ENCODE data around the gene GUSB. TPM values are rescaled to one million over a fixed set of nuclear protein-coding genes. Genes with fewer than 3 reads are reported as not detected.
"Not testable (repeated sequence)": the region's sequence is repeated elsewhere in the genome, so short reads cannot be mapped to it uniquely, and the experiment has no call there.

GUSB gene
- total RNA-seq, 4 donors from 2014 or later, result 10.7 to 27.1 (median 20.7) TPM

DNA sequence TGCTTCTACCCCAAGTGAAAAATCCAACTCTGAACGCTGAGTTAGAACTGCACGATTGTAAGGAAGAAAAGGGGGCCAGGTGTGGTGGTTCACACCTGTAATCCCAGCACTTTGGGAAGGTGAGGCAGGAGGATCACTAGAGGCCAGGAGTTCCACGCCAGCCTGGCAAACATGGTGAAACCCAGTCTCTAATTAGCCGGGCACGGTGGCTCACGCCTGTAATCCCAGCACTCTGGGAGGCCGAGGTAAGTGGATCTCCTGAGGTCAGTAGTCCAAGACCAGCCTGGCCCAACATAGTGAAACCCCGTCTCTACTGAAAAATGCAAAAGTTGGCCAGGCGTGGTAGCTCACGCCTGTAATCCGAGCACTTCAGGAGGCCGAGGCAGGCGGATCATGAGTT is 9.0 kb downstream of the GUSB start:
- Histone ChIP-seq H3K27me3 (no peaks in the 10 kb centered on the region), H3K36me3 (peaks cover 80% of the 10 kb centered on the region), H3K27ac (no peak overlapping the region), H3K4me3 (no peak overlapping the region), H3K4me1 (no peaks in the 10 kb centered on the region), H3K9me3 (no peaks in the 10 kb centered on the region)
- WGBS, result 95% methylated on average over 12 of the region's 13 CpGs
- no peak for TF ChIP-seq POLR2A (IDR thresholded peaks at IDR 0.05)
- TF ChIP-seq, protein P1, sequence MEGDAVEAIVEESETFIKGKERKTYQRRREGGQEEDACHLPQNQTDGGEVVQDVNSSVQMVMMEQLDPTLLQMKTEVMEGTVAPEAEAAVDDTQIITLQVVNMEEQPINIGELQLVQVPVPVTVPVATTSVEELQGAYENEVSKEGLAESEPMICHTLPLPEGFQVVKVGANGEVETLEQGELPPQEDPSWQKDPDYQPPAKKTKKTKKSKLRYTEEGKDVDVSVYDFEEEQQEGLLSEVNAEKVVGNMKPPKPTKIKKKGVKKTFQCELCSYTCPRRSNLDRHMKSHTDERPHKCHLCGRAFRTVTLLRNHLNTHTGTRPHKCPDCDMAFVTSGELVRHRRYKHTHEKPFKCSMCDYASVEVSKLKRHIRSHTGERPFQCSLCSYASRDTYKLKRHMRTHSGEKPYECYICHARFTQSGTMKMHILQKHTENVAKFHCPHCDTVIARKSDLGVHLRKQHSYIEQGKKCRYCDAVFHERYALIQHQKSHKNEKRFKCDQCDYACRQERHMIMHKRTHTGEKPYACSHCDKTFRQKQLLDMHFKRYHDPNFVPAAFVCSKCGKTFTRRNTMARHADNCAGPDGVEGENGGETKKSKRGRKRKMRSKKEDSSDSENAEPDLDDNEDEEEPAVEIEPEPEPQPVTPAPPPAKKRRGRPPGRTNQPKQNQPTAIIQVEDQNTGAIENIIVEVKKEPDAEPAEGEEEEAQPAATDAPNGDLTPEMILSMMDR (IDR thresholded peaks at IDR 0.05), result no peak
- no peak for TF ChIP-seq POLR2AphosphoS5 (IDR thresholded peaks at IDR 0.05)
- no peak for TF ChIP-seq EP300 (IDR thresholded peaks at IDR 0.05)
- no peak for DNase-seq (ENCODE audit: low spot score in 2 of 2)

DNA sequence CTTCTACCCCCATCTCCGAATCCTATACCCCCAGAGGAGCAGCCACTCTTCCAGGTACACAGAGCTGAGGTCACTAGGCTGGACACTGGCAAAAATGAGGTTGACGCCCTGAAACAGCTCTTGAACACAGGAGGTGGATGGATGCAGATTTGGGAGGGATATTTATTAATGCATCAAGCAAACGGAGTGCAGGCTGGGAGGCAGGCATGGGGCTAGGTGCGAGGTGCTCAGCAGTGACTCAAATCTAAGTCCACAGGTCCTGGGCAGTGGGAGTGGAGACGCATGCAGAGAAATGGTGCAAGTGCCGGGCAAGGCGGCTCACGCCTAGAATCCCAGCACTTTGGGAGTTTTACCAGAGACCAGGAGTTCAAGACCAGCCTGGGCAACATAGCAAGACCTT is 11.0 kb downstream of the GUSB start:
- 92% methylated on average over 8 of the region's 8 CpGs for WGBS
- Histone ChIP-seq H3K27ac (no peak overlapping the region), H3K4me3 (no peak overlapping the region), H3K4me1 (no peaks in the 10 kb centered on the region), H3K9me3 (no peaks in the 10 kb centered on the region), H3K36me3 (peaks cover 95% of the 10 kb centered on the region), H3K27me3 (no peaks in the 10 kb centered on the region)
- peak in 1 of 2 donors; percentile 57 for DNase-seq (ENCODE audit: low spot score in 2 of 2)
- TF ChIP-seq EP300 (IDR thresholded peaks at IDR 0.05) (no peak), POLR2AphosphoS5 (IDR thresholded peaks at IDR 0.05) (no peak), POLR2A (IDR thresholded peaks at IDR 0.05) (no peak)
- TF ChIP-seq, protein P1 (IDR thresholded peaks at IDR 0.05), result no peak

DNA sequence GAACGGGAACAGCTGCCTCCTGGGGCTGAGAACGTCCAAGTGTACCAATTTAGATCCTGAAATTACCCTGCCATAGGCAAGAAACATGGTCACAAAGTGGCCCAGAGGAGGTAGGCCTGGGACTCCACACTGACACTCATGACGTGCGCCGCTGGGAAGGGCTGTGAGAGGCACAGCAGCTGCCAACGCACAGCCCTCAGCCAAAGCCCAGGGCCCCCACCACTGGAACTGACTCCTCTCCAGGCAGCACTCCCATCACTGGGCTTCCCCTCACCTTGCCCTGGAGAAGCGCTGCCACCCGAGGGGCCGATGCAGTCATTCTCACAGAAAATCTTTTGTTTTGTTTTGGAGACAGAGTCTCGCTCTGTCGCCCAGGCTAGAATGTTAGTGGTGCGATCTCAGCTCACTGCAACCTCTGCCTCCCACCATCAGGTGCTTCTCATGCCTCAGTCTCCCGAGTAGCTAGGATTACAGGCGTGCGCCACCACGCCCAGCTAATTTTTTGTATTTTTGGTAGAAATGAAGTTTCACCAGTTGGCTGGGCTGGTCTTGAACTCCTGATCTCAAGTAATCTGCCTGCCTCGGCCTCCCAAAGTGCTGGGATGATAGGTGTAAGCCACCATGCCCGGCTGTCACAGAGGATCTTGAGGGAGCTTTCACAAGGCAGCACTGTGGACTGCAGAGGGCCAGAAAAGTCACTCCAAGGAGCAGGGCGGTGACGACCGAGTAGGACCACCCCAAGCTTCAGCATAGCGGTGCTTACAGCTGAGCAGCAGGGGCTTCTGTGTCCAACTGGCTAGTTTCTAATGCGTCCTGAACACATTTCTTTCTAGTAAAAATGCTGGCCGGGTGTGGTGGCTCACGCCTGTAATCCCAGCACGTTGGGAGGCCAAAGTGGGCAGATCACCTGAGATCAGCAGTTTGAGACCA is 13.5 kb downstream of the GUSB start:
- Histone ChIP-seq H3K4me1 (no peaks in the 10 kb centered on the region), H3K27ac (no peak overlapping the region), H3K9me3 (no peaks in the 10 kb centered on the region), H3K4me3 (no peak overlapping the region), H3K27me3 (no peaks in the 10 kb centered on the region), H3K36me3 (peaks cover 100% of the 10 kb centered on the region)
- WGBS, result 93% methylated on average over 26 of the region's 26 CpGs
- DNase-seq (ENCODE audit: low spot score in 2 of 2), result no peak
- TF ChIP-seq EP300 (IDR thresholded peaks at IDR 0.05) (no peak), POLR2AphosphoS5 (IDR thresholded peaks at IDR 0.05) (no peak), POLR2A (IDR thresholded peaks at IDR 0.05) (no peak)
- TF ChIP-seq, protein P1 (IDR thresholded peaks at IDR 0.05), result no peak

DNA sequence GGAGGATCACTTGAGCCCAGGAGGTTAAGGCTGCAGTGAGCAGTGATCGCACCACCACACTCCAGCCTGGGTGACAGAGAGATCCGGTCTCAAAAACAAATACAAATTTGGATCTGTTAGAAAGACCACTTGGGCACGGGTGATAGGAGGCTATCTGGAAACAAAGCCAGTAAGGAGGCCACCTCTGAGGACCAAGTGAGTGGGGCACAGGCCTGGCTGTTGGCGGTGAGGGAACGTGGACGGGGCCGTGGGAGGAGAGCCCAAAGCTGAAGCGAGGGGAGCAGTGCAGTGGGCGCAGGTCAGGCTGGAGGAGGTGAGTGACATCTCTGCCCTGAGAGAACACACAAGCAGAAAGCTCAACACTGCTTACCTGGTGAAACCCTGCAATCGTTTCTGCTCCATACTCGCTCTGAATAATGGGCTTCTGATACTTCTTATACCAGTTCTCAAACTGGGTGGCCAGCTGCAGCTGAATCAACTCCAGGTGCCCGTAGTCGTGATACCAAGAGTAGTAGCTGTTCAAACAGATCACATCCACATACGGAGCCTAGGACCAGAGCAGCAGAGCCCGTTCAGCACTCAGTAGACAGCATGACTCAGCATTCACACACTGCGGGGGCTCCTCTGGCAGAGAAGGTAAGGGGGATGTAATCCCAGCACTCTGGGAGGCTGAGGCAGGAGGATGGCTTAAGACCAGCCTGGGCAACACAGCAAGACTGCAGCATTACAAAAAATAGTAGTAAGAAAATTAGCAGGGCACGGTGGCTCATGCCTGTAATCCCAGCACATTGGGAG is 14.5 kb downstream of the GUSB start:
- no peak for DNase-seq (ENCODE audit: low spot score in 2 of 2)
- Histone ChIP-seq H3K4me1 (no peaks in the 10 kb centered on the region), H3K27me3 (no peaks in the 10 kb centered on the region), H3K4me3 (no peak overlapping the region), H3K36me3 (peaks cover 100% of the 10 kb centered on the region), H3K9me3 (no peaks in the 10 kb centered on the region), H3K27ac (no peak overlapping the region)
- WGBS, result 88% methylated on average over 16 of the region's 17 CpGs
- TF ChIP-seq POLR2A (IDR thresholded peaks at IDR 0.05) (no peak), POLR2AphosphoS5 (IDR thresholded peaks at IDR 0.05) (no peak), EP300 (IDR thresholded peaks at IDR 0.05) (no peak)
- TF ChIP-seq, protein P1 (IDR thresholded peaks at IDR 0.05), result no peak

DNA sequence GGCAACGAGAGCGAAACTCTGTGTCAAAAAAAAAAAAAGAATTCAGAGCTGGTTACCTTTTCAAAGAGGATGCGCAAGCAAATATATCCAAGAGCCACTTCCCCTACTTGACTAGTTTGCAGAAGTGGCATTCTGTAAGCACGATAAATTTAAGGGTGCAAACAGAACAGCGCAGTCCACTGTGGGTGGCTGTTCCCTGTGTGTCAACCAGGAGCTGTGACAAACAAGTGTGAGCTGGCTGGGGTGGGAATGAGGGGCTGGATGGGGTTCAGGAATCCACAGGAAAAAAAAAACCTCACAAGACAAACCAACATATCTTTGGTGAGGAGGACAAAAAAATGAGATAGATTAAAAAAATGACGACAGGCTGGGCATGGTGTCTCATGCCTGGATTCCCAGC is 15.9 kb downstream of the GUSB start:
- H3K36me3 ChIP-seq, result peaks cover 99% of the 10 kb centered on the region
- TF ChIP-seq POLR2AphosphoS5 (IDR thresholded peaks at IDR 0.05) (no peak), EP300 (IDR thresholded peaks at IDR 0.05) (no peak), POLR2A (IDR thresholded peaks at IDR 0.05) (no peak)
- TF ChIP-seq, protein P1 (IDR thresholded peaks at IDR 0.05), result no peak
- 85% methylated on average over 6 of the region's 6 CpGs for WGBS
- DNase-seq (ENCODE audit: low spot score in 2 of 2), result no peak
- no peaks in the 10 kb centered on the region for H3K9me3 ChIP-seq
- H3K4me1 ChIP-seq, result no peaks in the 10 kb centered on the region
- no peak overlapping the region for H3K27ac ChIP-seq
- no peak overlapping the region for H3K4me3 ChIP-seq
- no peaks in the 10 kb centered on the region for H3K27me3 ChIP-seq

DNA sequence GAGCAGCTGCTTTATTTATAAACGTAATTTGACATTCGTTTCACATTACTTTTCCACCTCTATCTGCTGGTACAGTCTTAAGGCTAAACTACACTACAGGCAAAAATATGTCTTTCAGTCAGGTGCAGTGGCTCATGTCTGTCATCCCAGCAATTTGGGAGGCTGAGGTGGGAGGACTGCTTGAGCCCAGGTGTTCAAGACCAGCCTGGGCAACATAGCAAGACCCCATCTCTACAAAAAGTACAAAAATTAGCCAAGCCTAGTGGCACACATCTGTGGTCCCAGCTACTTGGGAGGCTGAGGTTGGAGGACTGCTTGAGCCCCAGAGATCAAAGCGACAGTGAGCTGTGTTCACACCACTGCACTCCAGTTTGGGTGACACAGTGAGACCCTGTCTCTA is 17.3 kb downstream of the GUSB start:
- WGBS, result 82% methylated on average over 3 of the region's 3 CpGs
- peaks cover 99% of the 10 kb centered on the region for H3K36me3 ChIP-seq
- H3K9me3 ChIP-seq; DNase-seq (ENCODE audit: low spot score in 2 of 2); H3K4me1 ChIP-seq; H3K27ac ChIP-seq; H3K27me3 ChIP-seq; H3K4me3 ChIP-seq: not testable (repeated sequence)
